Ascending aorta (tissue), 2 donors: ENCODE data around the gene CDHR2. TPM values are rescaled to one million over a fixed set of nuclear protein-coding genes. Genes with fewer than 3 reads are reported as not detected.

Experiments
- DNase-seq, 2 donors: peaks; one replicate each; pipeline ENCODE4 v3.0.0-alpha.2; 2019; ENCODE audit warnings: low spot score in 2 of 2
- H3K27ac ChIP-seq, 2 donors: fragments of 200-600 bp; sonication (generic); one replicate each; pipeline ENCODE4 v1.5.1; 2016 to 2017; ENCODE audit warnings: mild to moderate bottlenecking in 1 of 2
- H3K27me3 ChIP-seq: fragments of 200-600 bp; sonication (generic); one replicate; pipeline ENCODE4 v1.5.1; 2017
- H3K36me3 ChIP-seq, 2 donors: fragments of 200-600 bp; sonication (generic); one replicate each; pipeline ENCODE4 v1.5.1; 2016
- H3K4me1 ChIP-seq, 2 donors: fragments of 200-600 bp; sonication (generic); one replicate each; pipeline ENCODE4 v1.5.1; 2016 to 2017; ENCODE audit warnings: mild to moderate bottlenecking in 1 of 2
- H3K4me3 ChIP-seq, 2 donors: fragments of 200-600 bp; sonication (generic); one replicate each; pipeline ENCODE4 v1.5.1; 2016 to 2017; ENCODE audit warnings: mild to moderate bottlenecking in 1 of 2
- H3K9me3 ChIP-seq, 2 donors: fragments of 200-600 bp; sonication (generic); one replicate each; pipeline ENCODE4 v1.5.1; 2016
- CTCF ChIP-seq, 3 experiments: fragments of 200-600 bp in 2 of 3; fragments of 450-650 bp in 1 of 3; sonication (generic) in 2 of 3; IDR thresholded peaks; one replicate each; pipeline ENCODE4 v1.5.1; 2016 to 2019; ENCODE audit warnings: antibody characterized with exemption in 3 of 3, mild to moderate bottlenecking in 1 of 3, moderate library complexity in 1 of 3
- intact Hi-C: fragments of 100-400 bp; cut with DNase I; formaldehyde crosslinking; loops from one replicate; pipeline ENCODE4 v1.15.1; 2023
- total RNA-seq: library from RNA; depleted of rRNA; stranded (reverse); fragments of >200 nt; gene quantifications from one replicate; pipeline ENCODE4 v1.1.0, GENCODE V29; 2016

Gene CDHR2, protein sequence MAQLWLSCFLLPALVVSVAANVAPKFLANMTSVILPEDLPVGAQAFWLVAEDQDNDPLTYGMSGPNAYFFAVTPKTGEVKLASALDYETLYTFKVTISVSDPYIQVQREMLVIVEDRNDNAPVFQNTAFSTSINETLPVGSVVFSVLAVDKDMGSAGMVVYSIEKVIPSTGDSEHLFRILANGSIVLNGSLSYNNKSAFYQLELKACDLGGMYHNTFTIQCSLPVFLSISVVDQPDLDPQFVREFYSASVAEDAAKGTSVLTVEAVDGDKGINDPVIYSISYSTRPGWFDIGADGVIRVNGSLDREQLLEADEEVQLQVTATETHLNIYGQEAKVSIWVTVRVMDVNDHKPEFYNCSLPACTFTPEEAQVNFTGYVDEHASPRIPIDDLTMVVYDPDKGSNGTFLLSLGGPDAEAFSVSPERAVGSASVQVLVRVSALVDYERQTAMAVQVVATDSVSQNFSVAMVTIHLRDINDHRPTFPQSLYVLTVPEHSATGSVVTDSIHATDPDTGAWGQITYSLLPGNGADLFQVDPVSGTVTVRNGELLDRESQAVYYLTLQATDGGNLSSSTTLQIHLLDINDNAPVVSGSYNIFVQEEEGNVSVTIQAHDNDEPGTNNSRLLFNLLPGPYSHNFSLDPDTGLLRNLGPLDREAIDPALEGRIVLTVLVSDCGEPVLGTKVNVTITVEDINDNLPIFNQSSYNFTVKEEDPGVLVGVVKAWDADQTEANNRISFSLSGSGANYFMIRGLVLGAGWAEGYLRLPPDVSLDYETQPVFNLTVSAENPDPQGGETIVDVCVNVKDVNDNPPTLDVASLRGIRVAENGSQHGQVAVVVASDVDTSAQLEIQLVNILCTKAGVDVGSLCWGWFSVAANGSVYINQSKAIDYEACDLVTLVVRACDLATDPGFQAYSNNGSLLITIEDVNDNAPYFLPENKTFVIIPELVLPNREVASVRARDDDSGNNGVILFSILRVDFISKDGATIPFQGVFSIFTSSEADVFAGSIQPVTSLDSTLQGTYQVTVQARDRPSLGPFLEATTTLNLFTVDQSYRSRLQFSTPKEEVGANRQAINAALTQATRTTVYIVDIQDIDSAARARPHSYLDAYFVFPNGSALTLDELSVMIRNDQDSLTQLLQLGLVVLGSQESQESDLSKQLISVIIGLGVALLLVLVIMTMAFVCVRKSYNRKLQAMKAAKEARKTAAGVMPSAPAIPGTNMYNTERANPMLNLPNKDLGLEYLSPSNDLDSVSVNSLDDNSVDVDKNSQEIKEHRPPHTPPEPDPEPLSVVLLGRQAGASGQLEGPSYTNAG (N-terminal part only)
- total RNA-seq, result not detected

DNA sequence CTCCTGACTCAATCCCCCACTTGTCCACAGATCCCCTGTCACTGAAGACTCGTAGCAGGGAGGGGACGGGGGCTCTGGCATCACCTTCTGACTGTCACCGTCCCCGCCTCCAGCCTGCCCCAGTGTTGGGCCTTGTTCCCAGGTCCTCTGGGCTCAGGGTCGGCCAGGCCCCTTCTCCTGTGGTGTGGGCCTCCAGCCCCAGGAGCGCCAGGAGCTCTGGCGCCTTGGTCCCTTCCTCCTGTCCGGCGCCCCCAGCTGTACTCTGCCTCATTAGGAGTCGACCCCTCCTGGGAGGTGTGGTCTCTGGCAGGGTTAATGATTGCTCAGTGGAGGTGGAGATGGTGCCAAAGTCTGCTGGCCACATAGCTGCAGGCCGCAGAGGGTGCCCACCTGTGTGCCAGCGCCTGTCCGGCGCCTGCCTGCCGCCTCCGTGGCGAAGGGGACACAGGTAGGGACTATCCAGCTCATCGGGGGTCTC lies at the start of gene CDHR2:
TSS of gene CDHR2 (plus strand) at position 376 of the 478 bp plus-strand sequence. CDS start 16,011 bp downstream, outside the sequence.
- H3K36me3 ChIP-seq, result no peaks in the 10 kb centered on the region
- no peak for DNase-seq
- no peaks in the 10 kb centered on the region for H3K27me3 ChIP-seq
- no peak within 1 kb of the TSS for H3K27ac ChIP-seq
- intact Hi-C loops, result no loop called here
- no peak within 1 kb of the TSS for H3K4me3 ChIP-seq
- no peak for TF ChIP-seq CTCF (IDR thresholded peaks at IDR 0.05)
- peaks cover 0 to 1% of the 10 kb centered on the region in 2 donors for H3K4me1 ChIP-seq
- H3K9me3 ChIP-seq, result no peaks in the 10 kb centered on the region

DNA sequence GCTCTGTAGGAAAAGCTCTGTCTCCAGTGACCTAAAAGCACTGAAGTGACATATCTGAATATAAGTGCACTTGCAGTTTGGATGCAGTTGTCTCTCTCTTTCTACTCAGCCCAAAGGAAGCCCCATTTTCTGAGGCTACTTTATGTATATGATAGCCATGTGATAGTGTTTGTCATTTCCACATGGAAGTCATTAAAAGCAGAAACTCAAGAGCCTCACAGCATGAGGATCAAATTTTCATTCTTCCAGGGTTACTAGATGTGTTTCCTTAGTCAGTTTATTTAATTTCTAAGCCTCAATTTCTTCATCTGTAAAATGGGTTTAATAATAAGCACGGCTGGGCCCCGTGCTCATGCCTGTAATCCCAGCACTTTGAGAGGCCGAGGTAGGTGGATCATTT lies 48.6 kb upstream of the CDHR2 start:
- intact Hi-C loops, result no loop called here
- Histone ChIP-seq H3K36me3 (peaks cover 88 to 99% of the 10 kb centered on the region in 2 donors), H3K9me3 (no peaks in the 10 kb centered on the region), H3K27ac (no peak overlapping the region), H3K27me3 (no peaks in the 10 kb centered on the region), H3K4me3 (no peak overlapping the region), H3K4me1 (no peaks in the 10 kb centered on the region)
- no peak for TF ChIP-seq CTCF (IDR thresholded peaks at IDR 0.05)
- DNase-seq, result no peak

GRCh38 chr5:176501333-176501732 lies 47.8 kb upstream of the CDHR2 start:
- H3K4me3 ChIP-seq, result no peak overlapping the region
- H3K4me1 ChIP-seq, result no peaks in the 10 kb centered on the region
- no peak overlapping the region for H3K27ac ChIP-seq
- intact Hi-C loops, result no loop called here
- TF ChIP-seq CTCF (IDR thresholded peaks at IDR 0.05), result no peak
- H3K27me3 ChIP-seq, result no peaks in the 10 kb centered on the region
- DNase-seq, result no peak
- no peaks in the 10 kb centered on the region for H3K9me3 ChIP-seq
- H3K36me3 ChIP-seq, result peaks cover 80 to 96% of the 10 kb centered on the region in 2 donors

GRCh38 chr5:176503496-176503895 lies 45.6 kb upstream of the CDHR2 start:
- H3K9me3 ChIP-seq, result no peaks in the 10 kb centered on the region
- H3K36me3 ChIP-seq, result peaks cover 70 to 95% of the 10 kb centered on the region in 2 donors
- H3K27me3 ChIP-seq, result no peaks in the 10 kb centered on the region
- DNase-seq, result no peak
- intact Hi-C loops, result no loop called here
- H3K4me3 ChIP-seq, result no peak overlapping the region
- TF ChIP-seq CTCF (IDR thresholded peaks at IDR 0.05), result no peak
- no peaks in the 10 kb centered on the region for H3K4me1 ChIP-seq
- no peak overlapping the region for H3K27ac ChIP-seq

- no peak overlapping the region for H3K27ac ChIP-seq
- H3K27me3 ChIP-seq, result no peaks in the 10 kb centered on the region
- H3K36me3 ChIP-seq, result peaks cover 34 to 64% of the 10 kb centered on the region in 2 donors
- H3K4me1 ChIP-seq, result no peaks in the 10 kb centered on the region
- H3K4me3 ChIP-seq, result no peak overlapping the region
- no peak for DNase-seq
- intact Hi-C loops, result no loop called here
- no peaks in the 10 kb centered on the region for H3K9me3 ChIP-seq
- TF ChIP-seq CTCF (IDR thresholded peaks at IDR 0.05), result no peak
Observed at GRCh38 chr5:176507911-176508310, 41.2 kb upstream of the CDHR2 start.
